ENCODE results near the gene ZMPSTE24. TPM values are rescaled to one million over a fixed set of nuclear protein-coding genes. Genes with fewer than 3 reads are reported as not detected.

ZMPSTE24 gene
- total and polyA plus RNA-seq, 10 of the 15 experiments (the other 5 are each of a cell fraction or from before 2014, with no cell fraction given) = 21.5 to 84.4 (median 43.6) TPM

GRCh38 chr1:40265298-40265697 is 7.3 kb downstream of the ZMPSTE24 start (continued):
- no peak for TF ChIP-seq USF2 (IDR thresholded peaks at IDR 0.05; ENCODE audit: borderline replicate concordance, low read depth, low read length)
- TF ChIP-seq POLR2A (IDR thresholded peaks at IDR 0.05; ENCODE audit: low read depth, low read length) = no peak
- TF ChIP-seq RAD21 (IDR thresholded peaks at IDR 0.05; ENCODE audit: insufficient read depth, low read depth, low read length) = no peak
- no peak for TF ChIP-seq BMI1 (IDR thresholded peaks at IDR 0.05; ENCODE audit: borderline replicate concordance)
- no peak for TF ChIP-seq EGR1 (IDR thresholded peaks at IDR 0.05; ENCODE audit: borderline replicate concordance in 1 of 2, low read depth in 2 of 2, low read length in 2 of 2)
- TF ChIP-seq ATF7 (IDR thresholded peaks at IDR 0.05; ENCODE audit: low read depth) = no peak
- no peak for TF ChIP-seq ASH2L (IDR thresholded peaks at IDR 0.05; ENCODE audit: borderline replicate concordance, low read depth)
- no peak for TF ChIP-seq ELK1 (IDR thresholded peaks at IDR 0.05; ENCODE audit: low read depth, low read length)
- TF ChIP-seq KDM1A (IDR thresholded peaks at IDR 0.05; ENCODE audit: borderline replicate concordance) = no peak
- TF ChIP-seq CBFB (IDR thresholded peaks at IDR 0.05; ENCODE audit: low read depth) = no peak
- TF ChIP-seq ZBTB4 (CRISPR knock-in tag; IDR thresholded peaks at IDR 0.05) = no peak
- TF ChIP-seq SRF (IDR thresholded peaks at IDR 0.05; ENCODE audit: low read depth in 2 of 2, low read length in 2 of 2) = no peak
- TF ChIP-seq MYC (IDR thresholded peaks at IDR 0.05; ENCODE audit: insufficient read depth, insufficient read length, insufficient replicate concordance, low read length, severe bottlenecking) = no peak
- TF ChIP-seq TARDBP (IDR thresholded peaks at IDR 0.05; ENCODE audit: borderline replicate concordance) = no peak
